Tibial artery (tissue), 4 donors: ENCODE measurements around the gene RECQL5.

Source experiments
- DNase-seq, 2 donors: peaks; one replicate each; pipeline ENCODE4 v3.0.0-alpha.2; 2019
- H3K27ac ChIP-seq, 2 donors: fragments of 200-600 bp; sonication (generic) in 1 of 2; 1 replicate in 1 of 2; 2 replicates in 1 of 2; pipeline ENCODE4 v1.5.1; 2018 to 2019; ENCODE audit warnings: mild to moderate bottlenecking in 1 of 2
- H3K27me3 ChIP-seq, 2 donors: fragments of 200-600 bp; sonication (generic) in 1 of 2; one replicate each; pipeline versions ENCODE4 v1.5.1 to v1.6.0; 2016 to 2019
- H3K36me3 ChIP-seq, 3 donors: fragments of 200-600 bp; sonication (generic) in 2 of 3; one replicate each; pipeline ENCODE4 v1.5.1; 2016 to 2019; ENCODE audit warnings: mild to moderate bottlenecking in 2 of 3
- H3K4me1 ChIP-seq, 4 donors: fragments of 200-600 bp; sonication (generic) in 2 of 4; 1 replicate in 3 of 4; 2 replicates in 1 of 4; pipeline ENCODE4 v1.5.1; 2016 to 2019
- H3K4me3 ChIP-seq, 2 donors: fragments of 200-600 bp; sonication (generic) in 1 of 2; 1 replicate in 1 of 2; 2 replicates in 1 of 2; pipeline ENCODE4 v1.5.1; 2018 to 2019; ENCODE audit warnings: mild to moderate bottlenecking in 2 of 2
- H3K9me3 ChIP-seq, 3 donors: fragments of 200-600 bp; sonication (generic) in 1 of 3; one replicate each; pipeline ENCODE4 v1.5.1; 2016 to 2019
- CTCF ChIP-seq, 2 experiments: fragments of 200-600 bp in 1 of 2; fragments of 450-650 bp in 1 of 2; IDR thresholded peaks; one replicate each; pipeline ENCODE4 v1.5.1; 2017 to 2019; ENCODE audit warnings: antibody characterized with exemption in 2 of 2, mild to moderate bottlenecking in 1 of 2, moderate library complexity in 1 of 2
- intact Hi-C: fragments of 100-400 bp; cut with DNase I; formaldehyde crosslinking; loops from one replicate; pipeline ENCODE4 v1.15.0; 2023; ENCODE audit warnings: low total_unique reads

RECQL5 gene

DNA sequence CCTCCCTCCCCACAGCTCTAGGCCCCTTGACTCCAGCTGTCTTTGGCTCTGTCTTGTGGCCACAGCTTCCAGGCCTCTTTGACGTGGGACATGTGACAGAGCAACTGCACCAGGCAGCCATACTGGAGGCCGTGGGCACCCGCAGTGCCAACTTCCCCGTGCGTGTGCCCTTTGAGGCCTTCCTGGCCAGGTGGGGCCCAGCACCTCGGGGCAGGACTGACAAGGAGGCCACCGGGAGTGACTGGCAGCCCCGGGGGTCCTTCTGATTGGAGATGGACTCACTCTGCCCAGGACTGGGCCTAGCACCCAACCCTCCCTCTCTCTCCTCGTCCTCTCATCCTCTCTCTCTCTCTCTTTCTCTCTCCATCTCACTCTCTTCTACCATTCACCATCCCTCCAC, 63.8 kb downstream of the RECQL5 start:
- Histone ChIP-seq H3K27me3 (no peaks in the 10 kb centered on the region), H3K4me1 (no peaks in the 10 kb centered on the region), H3K9me3 (no peaks in the 10 kb centered on the region), H3K4me3 (no peak overlapping the region), H3K36me3 (peaks cover 0 to 7% (median 0%) of the 10 kb centered on the region in 3 donors), H3K27ac (no peak overlapping the region)
- DNase-seq = no peak
- no peak for TF ChIP-seq CTCF (IDR thresholded peaks at IDR 0.05)
- intact Hi-C loops = no loop called here

- intact Hi-C loops = no loop called here
- no peaks in the 10 kb centered on the region for H3K9me3 ChIP-seq
- TF ChIP-seq CTCF (IDR thresholded peaks at IDR 0.05) = no peak
- no peaks in the 10 kb centered on the region for H3K4me1 ChIP-seq
- no peaks in the 10 kb centered on the region for H3K27me3 ChIP-seq
- no peak overlapping the region for H3K4me3 ChIP-seq
- no peak for DNase-seq
- no peak overlapping the region for H3K27ac ChIP-seq
- peaks cover 0 to 7% (median 0%) of the 10 kb centered on the region in 3 donors for H3K36me3 ChIP-seq
Measured at GRCh38 chr17:75602644-75603043, 64.3 kb downstream of the RECQL5 start.

DNA sequence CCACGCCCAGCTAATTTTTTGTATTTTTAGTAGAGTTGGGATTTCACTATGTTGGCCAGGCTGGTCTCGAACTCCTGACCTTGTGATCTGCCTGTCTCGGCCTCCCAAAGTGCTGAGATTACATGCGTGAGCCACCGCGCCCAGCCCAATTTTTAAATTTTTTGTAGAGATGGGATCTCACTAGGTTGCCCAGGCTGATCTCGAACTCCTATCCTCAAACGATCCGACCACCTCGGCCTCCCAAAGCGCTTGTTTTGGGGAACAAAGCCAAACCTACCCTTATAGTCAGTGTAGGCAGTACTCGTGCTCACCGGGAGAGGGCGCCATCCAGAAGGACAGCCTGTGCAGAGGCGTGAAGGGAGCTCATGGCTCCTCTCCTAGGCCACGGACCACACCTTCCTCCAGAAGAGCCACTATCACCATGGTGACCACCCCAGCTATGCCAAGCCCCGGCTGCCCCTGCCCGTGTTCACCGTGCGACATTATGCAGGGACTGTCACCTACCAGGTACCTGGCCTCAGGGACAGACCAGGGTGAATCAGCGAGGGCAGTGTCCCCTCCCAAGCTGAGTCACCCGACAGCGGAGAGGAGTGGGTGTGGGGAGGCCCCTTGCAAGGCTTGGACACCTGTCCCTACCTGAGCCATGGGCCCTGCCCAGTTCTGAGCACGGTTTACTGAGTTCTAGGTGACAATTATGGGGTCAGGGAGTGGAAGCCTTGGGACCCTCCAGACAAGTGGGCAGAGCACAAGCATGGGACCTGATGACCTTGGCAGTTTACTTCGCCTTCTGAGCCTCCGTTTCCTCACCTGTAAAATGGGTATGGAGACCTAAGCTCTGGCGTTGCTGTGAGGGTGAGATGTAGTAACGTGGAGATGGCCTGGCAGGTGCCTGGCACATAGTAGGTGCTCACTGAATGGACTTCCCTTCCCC, 65.6 kb downstream of the RECQL5 start:
- H3K9me3 ChIP-seq = no peaks in the 10 kb centered on the region
- DNase-seq = peak; percentile 39 to 62
- no peaks in the 10 kb centered on the region for H3K27me3 ChIP-seq
- TF ChIP-seq CTCF (IDR thresholded peaks at IDR 0.05) = peak; percentile 51 to 59
- H3K27ac ChIP-seq = no peak overlapping the region
- H3K4me3 ChIP-seq = no peak overlapping the region
- intact Hi-C loops = no loop called here
- peaks cover 0 to 7% (median 0%) of the 10 kb centered on the region in 3 donors for H3K36me3 ChIP-seq
- no peaks in the 10 kb centered on the region for H3K4me1 ChIP-seq

GRCh38 chr17:75596320-75597087, 70.5 kb downstream of the RECQL5 start:
- Histone ChIP-seq H3K4me1 (no peaks in the 10 kb centered on the region), H3K9me3 (no peaks in the 10 kb centered on the region), H3K27me3 (peaks cover 0 to 3% of the 10 kb centered on the region in 2 donors), H3K36me3 (peaks cover 0 to 6% (median 0%) of the 10 kb centered on the region in 3 donors), H3K4me3 (no peak overlapping the region), H3K27ac (no peak overlapping the region)
- intact Hi-C loops = no loop called here
- DNase-seq = peak in 1 of 2 donors; percentile 58
- no peak for TF ChIP-seq CTCF (IDR thresholded peaks at IDR 0.05)

DNA sequence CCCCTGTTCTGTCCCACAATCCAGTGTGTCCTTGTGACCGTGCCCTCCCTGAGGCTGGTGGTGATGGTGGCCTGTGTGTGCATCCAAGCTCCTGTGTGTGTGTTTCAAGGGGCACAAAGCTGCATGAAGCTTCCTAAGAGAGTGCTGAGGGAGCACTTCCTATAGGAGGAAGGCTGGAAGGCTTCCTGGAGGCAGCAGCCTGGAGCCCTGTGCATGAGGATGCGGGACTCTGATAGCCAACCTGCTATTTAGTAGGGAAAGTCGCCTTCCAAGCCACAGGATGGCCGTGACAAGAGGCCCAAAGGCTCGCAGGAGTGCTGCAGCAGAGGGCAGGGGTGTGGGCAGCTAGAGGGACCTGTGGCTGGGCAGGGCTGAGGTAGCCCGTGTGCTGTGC, 71.0 kb downstream of the RECQL5 start:
- H3K4me3 ChIP-seq = no peak overlapping the region
- H3K27ac ChIP-seq = no peak overlapping the region
- H3K4me1 ChIP-seq = no peaks in the 10 kb centered on the region
- peaks cover 0 to 6% (median 0%) of the 10 kb centered on the region in 3 donors for H3K36me3 ChIP-seq
- intact Hi-C loops = no loop called here
- DNase-seq = no peak
- TF ChIP-seq CTCF (IDR thresholded peaks at IDR 0.05) = no peak
- peaks cover 0 to 3% of the 10 kb centered on the region in 2 donors for H3K27me3 ChIP-seq
- no peaks in the 10 kb centered on the region for H3K9me3 ChIP-seq
